Skin epidermis (tissue), 12 donors: ENCODE measurements around the gene SURF6.
A peak's percentile ranks its signal among the peaks of the same experiment; 100 is the strongest.
"Not testable (repeated sequence)": the region's sequence is repeated elsewhere in the genome, so short reads cannot be mapped to it uniquely, and the experiment has no call there.

Experiments
- H3K27ac ChIP-seq, 21 experiments: fragments of 200-600 bp; sonication (generic) in 11 of 21; one replicate each; pipeline ENCODE4 v1.5.0; 2020; ENCODE audit warnings: mild to moderate bottlenecking in 3 of 21, inconsistent platforms in 2 of 21, moderate library complexity in 2 of 21
- H3K4me3 ChIP-seq, 7 experiments: fragments of 200-600 bp; sonication (generic) in 2 of 7; one replicate each; pipeline ENCODE4 v1.5.0; 2020; ENCODE audit warnings: inconsistent platforms in 2 of 7, mild to moderate bottlenecking in 2 of 7, moderate library complexity in 1 of 7

SURF6 gene

DNA sequence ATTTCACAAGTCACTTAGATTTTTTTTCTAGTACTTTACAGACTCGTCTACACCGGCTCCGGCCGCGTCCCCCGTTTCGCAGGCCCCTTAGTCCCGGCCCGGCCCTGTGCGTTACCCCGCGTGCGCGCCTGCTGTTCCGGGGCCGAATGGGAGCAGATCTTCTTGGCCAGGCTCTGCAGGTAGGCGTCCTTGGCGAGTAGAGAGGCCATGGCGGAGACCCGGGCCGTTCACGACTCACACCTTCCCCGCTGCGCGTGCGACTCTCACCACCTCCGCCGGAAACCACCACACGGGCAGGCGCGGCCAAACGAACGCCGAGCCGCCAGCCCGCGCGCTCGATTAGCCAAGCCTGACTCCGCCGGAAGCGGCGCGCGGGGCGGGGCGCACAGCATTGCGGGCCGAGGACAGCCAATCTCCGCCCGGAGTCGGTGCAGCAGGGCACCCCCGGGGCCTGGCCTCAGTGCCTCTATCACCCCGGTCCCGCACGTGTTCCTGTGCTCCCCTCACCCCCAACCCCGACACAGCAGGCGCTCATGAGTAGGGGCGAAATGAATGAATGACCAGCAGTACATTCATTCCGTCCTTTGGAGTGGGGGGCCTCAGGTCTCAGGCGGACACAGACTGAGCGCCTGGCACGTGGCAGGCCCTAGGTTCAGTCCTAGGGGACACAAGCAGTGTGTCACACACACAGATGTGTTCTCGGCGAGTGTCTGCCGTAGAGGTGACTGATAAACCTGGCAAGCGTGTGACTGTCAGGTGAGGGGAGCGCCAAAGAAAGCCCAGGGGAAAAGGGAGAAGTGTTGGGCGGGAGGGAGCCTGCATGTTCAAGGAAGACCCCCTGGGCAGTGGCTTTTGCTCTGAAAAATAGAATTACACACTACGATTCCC is at the start of gene SURF6:
Gene SURF6, minus strand, starts transcription at position 265 of the 888 bp plus-strand sequence. Its CDS starts 56 bp downstream, at position 209.
- H3K27ac ChIP-seq = peak within 1 kb of the TSS in 20 of 21 experiments; percentile 52 to 88 (median 81)
- H3K4me3 ChIP-seq = peak within 1 kb of the TSS; percentile 80 to 92 (median 86)

- H3K4me3 ChIP-seq = no peak overlapping the region
- no peak overlapping the region for H3K27ac ChIP-seq
These were observed 49.5 kb upstream of the SURF6 start for GRCh38 chr9:133385452-133385851.

DNA sequence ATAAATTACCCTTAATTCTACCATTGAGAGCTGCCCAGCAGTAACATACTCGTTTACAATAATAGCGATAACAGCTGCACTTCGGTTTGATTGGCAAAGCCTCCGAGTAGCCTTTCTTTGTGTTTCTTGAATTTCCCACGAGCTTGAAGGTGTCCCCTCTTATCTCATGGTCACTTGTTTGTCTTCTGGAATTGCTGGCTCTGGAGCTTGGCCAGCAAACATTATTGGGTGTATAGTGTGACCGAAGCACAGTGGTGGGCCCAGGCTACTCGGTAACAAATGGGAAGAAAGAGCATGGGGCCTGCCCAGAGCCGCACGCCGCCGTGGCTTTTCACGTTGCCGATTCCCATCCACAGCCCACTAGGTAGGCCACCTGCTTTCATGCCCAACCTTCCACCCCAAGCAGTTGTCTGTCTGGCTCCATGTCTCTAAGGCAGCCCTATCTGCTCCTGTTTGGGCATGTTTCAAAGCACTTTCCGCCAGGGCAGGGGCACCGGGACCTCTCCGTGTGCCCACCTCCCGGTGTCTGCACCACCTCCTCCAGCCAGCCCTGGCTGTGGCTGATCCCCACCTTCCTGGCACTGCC is 48.8 kb upstream of the SURF6 start:
- H3K27ac ChIP-seq = no peak overlapping the region
- H3K4me3 ChIP-seq = no peak overlapping the region

GRCh38 chr9:133383438-133383837 is 47.5 kb upstream of the SURF6 start:
- no peak overlapping the region for H3K27ac ChIP-seq
- no peak overlapping the region for H3K4me3 ChIP-seq

DNA sequence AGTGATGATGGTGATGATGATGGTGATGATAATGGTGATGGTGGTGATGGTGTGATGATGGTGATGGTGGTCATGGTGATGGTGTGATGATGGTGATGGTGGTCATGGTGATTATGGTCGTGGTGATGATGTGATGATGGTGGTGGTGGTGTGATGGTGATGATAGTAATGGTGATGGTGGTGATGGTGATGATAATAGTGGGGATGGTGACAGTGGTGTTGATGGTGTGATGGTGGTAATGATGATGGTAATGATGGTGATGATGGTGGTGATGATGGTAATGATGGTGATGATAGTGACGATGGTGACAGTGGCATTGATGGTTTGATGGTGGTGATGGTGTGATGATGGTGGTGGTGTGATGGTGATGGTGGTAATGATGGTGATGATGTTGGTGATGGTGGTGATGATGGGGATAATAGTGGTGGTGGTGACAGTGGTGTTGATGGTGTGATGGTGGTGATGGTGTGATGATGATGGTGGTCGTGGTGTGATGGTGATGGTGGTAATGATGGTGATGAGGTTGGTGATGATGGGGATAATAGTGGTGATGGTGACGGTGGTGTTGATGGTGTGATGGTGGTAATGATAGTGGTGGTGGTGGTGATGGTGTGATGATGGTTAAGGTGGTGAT is 46.6 kb upstream of the SURF6 start:
- no peak overlapping the region for H3K4me3 ChIP-seq
- no peak overlapping the region for H3K27ac ChIP-seq

GRCh38 chr9:133380734-133381133 is 44.7 kb upstream of the SURF6 start:
- Histone ChIP-seq H3K27ac (no peak overlapping the region), H3K4me3 (no peak overlapping the region)

GRCh38 chr9:133379153-133380086 is 43.4 kb upstream of the SURF6 start:
- H3K4me3 ChIP-seq = no peak overlapping the region

DNA sequence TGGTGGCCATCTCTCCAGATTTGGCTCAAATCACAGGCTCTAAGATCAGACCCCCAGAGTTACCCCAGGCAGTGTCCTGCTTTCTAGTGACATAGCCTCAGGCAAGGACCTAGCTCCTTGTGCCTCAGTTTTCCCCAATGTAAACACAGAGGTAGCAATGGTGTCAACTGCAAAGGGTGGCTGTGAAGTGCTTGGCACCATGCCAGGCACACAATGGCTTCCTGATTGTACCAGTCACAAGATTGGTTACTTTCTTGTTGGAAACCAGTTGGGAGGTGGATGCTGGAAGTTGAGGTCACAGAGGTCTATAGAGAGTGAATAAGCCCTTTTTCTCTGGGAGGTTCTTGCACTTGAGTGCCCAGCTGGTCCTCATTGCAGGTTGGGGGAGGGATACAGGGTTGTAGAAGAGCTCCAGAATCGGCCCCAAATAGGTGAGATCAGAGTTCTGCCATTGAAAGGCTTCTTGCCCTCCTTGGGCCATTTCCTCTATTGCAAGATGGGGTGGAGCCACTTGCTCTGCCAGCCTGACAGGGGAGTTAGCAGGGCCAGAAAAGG is 42.5 kb upstream of the SURF6 start:
- H3K4me3 ChIP-seq = no peak overlapping the region
- H3K27ac ChIP-seq = peak overlapping the region in 8 of 21 experiments; percentile 11 to 69 (median 48)

More at GRCh38 chr9:133379153-133380086, 43.4 kb upstream of the SURF6 start:
- peak overlapping the region in 3 of 21 experiments; percentile 11 to 55 (median 27) for H3K27ac ChIP-seq

DNA sequence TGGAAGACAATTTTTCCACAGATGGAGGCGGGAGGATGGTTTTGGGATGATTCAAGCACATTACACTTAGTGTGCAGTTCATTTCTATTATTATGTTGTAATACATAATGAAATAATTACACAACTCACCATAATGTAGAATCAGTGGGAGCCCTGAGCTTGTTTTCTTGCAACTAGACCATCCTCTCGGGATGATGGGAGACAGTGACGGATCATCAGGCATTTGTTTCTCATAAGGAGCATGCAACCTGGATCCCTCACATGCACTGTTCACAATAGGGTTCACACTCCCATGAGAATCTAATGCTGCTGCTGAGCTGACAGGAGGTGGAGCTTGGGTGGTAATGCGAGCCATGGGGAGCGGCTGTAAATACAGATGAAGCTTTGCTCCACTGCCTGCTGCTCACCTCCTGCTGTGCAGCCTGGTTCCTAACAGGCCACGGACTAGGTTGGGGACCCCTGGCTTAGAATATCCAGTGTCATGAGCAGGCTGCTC is 41.8 kb upstream of the SURF6 start:
- peak overlapping the region in 8 of 21 experiments; percentile 27 to 69 (median 50) for H3K27ac ChIP-seq
- no peak overlapping the region for H3K4me3 ChIP-seq

GRCh38 chr9:133377280-133377679 is 41.3 kb upstream of the SURF6 start:
- H3K27ac ChIP-seq = peak overlapping the region in 7 of 21 experiments; percentile 4 to 93 (median 45)
- H3K4me3 ChIP-seq = not testable (repeated sequence)

DNA sequence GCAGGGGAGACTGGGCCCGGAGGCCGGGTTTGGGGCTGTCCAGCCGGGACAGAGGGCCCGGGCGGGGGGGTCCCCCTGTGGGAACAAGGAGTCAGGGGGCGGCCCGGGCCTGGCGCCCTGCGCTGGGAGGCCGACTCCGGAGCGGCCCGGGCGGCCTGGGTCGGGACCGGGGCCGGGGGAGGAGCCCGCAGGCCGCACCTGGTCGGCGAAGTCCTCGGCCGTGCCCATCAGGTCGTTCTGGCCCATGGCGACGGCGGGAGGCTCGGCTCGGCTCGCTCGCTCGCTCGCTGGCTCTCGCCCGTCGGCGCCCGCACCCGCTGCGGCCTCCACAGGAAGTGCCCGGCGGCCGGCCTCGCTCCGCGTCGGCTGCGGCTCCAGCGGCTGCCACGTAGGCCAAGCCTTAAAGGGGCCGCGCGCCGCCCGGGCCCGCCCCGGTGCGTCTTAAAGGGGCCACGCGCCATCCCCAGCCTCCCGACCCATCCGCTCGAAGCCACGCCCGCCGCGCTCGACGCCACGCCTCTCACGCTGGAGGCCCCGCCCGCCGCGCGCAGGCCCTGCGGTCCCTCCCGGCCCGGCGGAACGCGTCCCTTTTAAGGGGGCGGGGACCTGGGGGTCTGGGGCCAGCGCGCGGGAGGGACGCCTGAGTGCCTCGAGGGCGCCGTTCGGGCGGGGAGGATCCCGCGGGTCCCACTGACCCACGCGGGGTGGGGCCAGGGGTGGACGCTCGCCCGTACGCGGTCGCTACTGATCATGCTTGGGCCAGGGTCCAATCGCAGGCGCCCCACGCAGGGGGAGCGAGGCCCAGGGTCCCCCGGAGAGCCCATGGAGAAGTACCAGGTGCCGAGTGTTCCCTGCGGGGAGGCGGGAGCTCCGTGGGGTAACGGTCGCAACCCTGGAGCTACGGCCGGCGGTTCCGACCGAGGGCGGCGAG is 40.0 kb upstream of the SURF6 start, which contains the start of the genes STKLD1 and SURF4:
Gene STKLD1, plus strand, starts transcription at position 643 of the 931 bp plus-strand sequence. Its CDS starts 108 bp downstream, at position 751.
Gene SURF4, minus strand, starts transcription at position 337 of the 931 bp plus-strand sequence. Its CDS starts 91 bp downstream, at position 246.
- H3K27ac ChIP-seq = peak within 1 kb of the TSS; percentile 93 to 100 (median 99)

DNA sequence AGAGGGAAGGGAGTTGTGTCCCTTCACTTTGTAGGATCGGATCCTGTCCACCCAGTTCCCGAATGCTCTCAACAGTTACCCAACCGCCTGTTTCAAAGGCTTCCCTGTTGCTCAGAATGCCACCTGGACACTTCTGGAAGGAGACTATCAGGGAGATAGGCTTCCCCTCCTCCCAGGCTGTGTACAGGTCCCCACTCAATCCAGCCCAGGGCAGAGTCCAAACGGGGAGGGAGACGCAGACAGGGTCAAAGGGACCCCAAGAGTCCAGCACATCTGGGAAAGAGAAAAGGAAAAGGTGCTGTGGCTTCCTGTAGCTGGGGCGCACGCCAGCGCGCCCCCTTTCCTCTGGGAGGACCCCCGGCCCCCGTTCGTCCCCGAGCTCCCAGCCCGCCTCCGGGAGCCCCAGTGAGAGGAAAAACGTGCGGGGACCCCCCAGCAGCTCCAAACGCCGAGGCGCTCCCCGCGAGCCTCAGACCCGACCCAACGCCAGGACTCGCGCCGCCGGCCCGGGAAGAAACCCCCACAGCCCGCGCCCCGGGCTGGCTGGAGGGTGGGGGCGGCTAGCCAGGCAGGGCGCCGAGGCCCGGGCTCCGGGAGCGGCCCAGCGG is 39.2 kb upstream of the SURF6 start:
- H3K27ac ChIP-seq = peak overlapping the region; percentile 93 to 100 (median 99)
- peak overlapping the region; percentile 79 to 100 (median 92) for H3K4me3 ChIP-seq

More for the DNA sequence above, 40.0 kb upstream of the SURF6 start, which contains the start of the genes STKLD1 and SURF4:
- H3K4me3 ChIP-seq = peak within 1 kb of the TSS; percentile 79 to 100 (median 92)

GRCh38 chr9:133374612-133375115 is 38.7 kb upstream of the SURF6 start:
- Histone ChIP-seq H3K4me3 (peak overlapping the region; percentile 79 to 100 (median 92)), H3K27ac (peak overlapping the region in 20 of 21 experiments; percentile 93 to 100 (median 99))

DNA sequence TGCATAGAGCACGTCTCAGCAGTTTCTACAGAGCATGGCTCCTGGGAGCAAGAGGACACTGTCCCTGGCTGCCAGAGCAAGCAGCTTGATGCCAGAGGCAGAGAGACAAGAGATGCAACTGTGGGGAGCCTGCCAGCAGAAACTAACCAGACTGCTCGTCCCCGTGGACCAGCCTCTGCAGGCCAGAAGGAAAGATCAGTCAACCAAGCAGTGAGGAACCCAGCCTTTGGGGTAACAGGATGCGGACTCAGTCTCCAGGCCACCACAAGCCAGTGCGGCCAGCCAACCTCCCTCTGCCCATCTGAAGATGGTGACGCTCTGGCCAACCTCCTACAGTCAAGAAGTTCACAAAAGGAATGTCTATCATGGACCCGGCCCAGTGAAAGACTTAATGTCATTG is 36.2 kb upstream of the SURF6 start:
- peak overlapping the region in 15 of 21 experiments; percentile 3 to 85 (median 57) for H3K27ac ChIP-seq
- no peak overlapping the region for H3K4me3 ChIP-seq

DNA sequence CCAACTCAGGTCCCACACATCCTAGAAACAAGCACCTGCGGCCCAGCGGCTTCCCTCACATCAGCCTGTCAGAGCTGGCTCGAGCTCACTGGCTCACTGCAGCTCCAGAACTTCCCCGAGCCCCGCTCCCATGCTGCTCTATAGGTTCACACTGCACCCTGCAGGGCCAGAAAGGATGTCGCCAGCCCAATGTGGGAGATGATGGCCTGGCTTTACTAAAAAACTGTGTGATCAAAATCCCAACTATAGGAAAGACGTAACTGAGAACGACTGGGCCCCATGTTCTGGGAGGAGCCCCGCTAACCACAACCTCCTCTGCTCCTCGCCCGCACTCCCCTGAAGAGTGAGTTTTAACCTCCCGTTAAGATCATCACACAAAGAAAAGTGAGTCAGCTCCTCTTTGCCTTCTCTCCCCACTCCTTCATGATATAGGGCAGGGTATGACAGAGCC is 35.3 kb upstream of the SURF6 start:
- peak overlapping the region in 15 of 21 experiments; percentile 14 to 85 (median 57) for H3K27ac ChIP-seq

GRCh38 chr9:133370685-133371084 is 34.7 kb upstream of the SURF6 start:
- H3K27ac ChIP-seq = peak overlapping the region in 14 of 21 experiments; percentile 19 to 85 (median 60)

More for the DNA sequence above, 35.3 kb upstream of the SURF6 start:
- H3K4me3 ChIP-seq = peak overlapping the region in 2 of 7 experiments; percentile 11 to 16

More at GRCh38 chr9:133370685-133371084, 34.7 kb upstream of the SURF6 start:
- H3K4me3 ChIP-seq = no peak overlapping the region
